H1 (cell line): ENCODE data around the gene CMSS1.

ENCODE experiments used
- CBX5 ChIP-seq: fragments of 300-800, 300-1000 bp; sonication (generic); IDR thresholded peaks from 2 replicates; pipeline ENCODE4 v1.7.1; 2016; ENCODE audit warnings: antibody characterized with exemption, low read length, low read depth
- CEBPB ChIP-seq: IDR thresholded peaks from 2 replicates; pipeline ENCODE4 v1.6.1; 2012; ENCODE audit warnings: low read depth, low read length
- CREB1 ChIP-seq: IDR thresholded peaks from 2 replicates; pipeline ENCODE4 v1.6.1; 2012; ENCODE audit warnings: inconsistent platforms
- EP300 ChIP-seq, 2 experiments: IDR thresholded peaks; 1 replicate in 1 of 2; 2 replicates in 1 of 2; pipeline ENCODE4 v1.6.1; 2011 to 2012; ENCODE audit warnings: low read depth in 2 of 2, low read length in 2 of 2, mild to moderate bottlenecking in 2 of 2, borderline replicate concordance in 1 of 2, inconsistent platforms in 1 of 2, moderate library complexity in 1 of 2
- EZH2 ChIP-seq: fragments of 200-600 bp; sonication (generic); IDR thresholded peaks from 2 replicates; pipeline ENCODE4 v1.7.1; 2012; ENCODE audit warnings: low read depth, mild to moderate bottlenecking, moderate library complexity, low read length, inconsistent platforms; ENCODE audit not compliant: severe bottlenecking
- GTF2F1 ChIP-seq: IDR thresholded peaks from 2 replicates; pipeline ENCODE4 v1.6.1; 2012; ENCODE audit warnings: low read depth, low read length, improper control_type of control experiment, borderline replicate concordance
- POLR2A ChIP-seq, 2 experiments: IDR thresholded peaks; 1 replicate in 1 of 2; 2 replicates in 1 of 2; pipeline ENCODE4 v1.6.1; 2011; ENCODE audit warnings: low read depth in 2 of 2, low read length in 2 of 2, mild to moderate bottlenecking in 2 of 2; ENCODE audit errors: control extremely low read depth in 1 of 2
- TAF1 ChIP-seq: IDR thresholded peaks from 2 replicates; pipeline ENCODE4 v1.6.1; 2011; ENCODE audit warnings: mild to moderate bottlenecking, low read depth, low read length
- TCF12 ChIP-seq: IDR thresholded peaks from 2 replicates; pipeline ENCODE4 v1.6.1; 2011; ENCODE audit warnings: low read depth, mild to moderate bottlenecking, low read length
- TF ChIP-seq, protein P1 (sequence below): IDR thresholded peaks from 2 replicates; pipeline ENCODE4 v1.6.1; 2011; ENCODE audit warnings: low read length, improper control_type of control experiment
- TF ChIP-seq, protein P2 (sequence below), 3 experiments: IDR thresholded peaks; 1 replicate in 2 of 3; 2 replicates in 1 of 3; pipeline versions ENCODE4 v1.5.1 to v1.6.1; 2011; ENCODE audit warnings: low read length in 3 of 3, mild to moderate bottlenecking in 3 of 3, inconsistent platforms in 2 of 3, low read depth in 1 of 3, moderate library complexity in 1 of 3; ENCODE audit not compliant: insufficient read depth in 1 of 3; ENCODE audit errors: control extremely low read depth in 1 of 3

DNA sequence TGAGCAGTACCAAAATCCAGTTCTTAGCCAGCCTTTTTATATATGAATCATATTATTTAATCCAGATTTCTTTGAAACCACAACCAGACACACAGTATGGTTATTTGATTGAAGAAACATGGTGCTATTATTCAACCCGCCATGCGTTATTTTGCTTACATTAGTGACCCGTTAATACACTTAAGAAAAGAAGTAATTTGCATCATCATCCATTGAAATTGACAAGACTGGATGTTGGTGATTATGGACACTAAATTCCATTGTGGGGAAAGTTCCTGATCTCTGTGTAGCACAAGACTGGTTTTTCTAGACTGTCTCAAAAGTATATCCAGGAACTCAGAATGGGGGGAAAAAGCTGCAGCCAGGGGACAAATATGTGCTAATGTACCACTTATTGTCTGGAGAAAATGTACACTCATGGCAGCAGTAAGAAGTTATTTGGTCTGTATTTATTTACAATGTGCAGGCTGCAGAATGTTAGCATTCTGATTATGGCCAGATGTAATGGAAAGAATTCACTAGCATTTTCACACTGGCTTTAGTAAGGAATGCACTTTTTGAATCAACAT lies 216.3 kb downstream of the CMSS1 start:
- TF ChIP-seq TAF1 (no peak), POLR2A (IDR thresholded peaks at IDR 0.05; ENCODE audit: control extremely low read depth in 1 of 2, low read depth in 2 of 2, low read length in 2 of 2) (no peak), EZH2 (no peak), EP300 (IDR thresholded peaks at IDR 0.05; ENCODE audit: borderline replicate concordance in 1 of 2, low read depth in 2 of 2, low read length in 2 of 2) (no peak), GTF2F1 (no peak), CREB1 (no peak), CEBPB (no peak), TCF12 (no peak), CBX5 (no peak)
- TF ChIP-seq, protein P1, sequence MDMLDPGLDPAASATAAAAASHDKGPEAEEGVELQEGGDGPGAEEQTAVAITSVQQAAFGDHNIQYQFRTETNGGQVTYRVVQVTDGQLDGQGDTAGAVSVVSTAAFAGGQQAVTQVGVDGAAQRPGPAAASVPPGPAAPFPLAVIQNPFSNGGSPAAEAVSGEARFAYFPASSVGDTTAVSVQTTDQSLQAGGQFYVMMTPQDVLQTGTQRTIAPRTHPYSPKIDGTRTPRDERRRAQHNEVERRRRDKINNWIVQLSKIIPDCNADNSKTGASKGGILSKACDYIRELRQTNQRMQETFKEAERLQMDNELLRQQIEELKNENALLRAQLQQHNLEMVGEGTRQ, result no peak
- TF ChIP-seq, protein P2, sequence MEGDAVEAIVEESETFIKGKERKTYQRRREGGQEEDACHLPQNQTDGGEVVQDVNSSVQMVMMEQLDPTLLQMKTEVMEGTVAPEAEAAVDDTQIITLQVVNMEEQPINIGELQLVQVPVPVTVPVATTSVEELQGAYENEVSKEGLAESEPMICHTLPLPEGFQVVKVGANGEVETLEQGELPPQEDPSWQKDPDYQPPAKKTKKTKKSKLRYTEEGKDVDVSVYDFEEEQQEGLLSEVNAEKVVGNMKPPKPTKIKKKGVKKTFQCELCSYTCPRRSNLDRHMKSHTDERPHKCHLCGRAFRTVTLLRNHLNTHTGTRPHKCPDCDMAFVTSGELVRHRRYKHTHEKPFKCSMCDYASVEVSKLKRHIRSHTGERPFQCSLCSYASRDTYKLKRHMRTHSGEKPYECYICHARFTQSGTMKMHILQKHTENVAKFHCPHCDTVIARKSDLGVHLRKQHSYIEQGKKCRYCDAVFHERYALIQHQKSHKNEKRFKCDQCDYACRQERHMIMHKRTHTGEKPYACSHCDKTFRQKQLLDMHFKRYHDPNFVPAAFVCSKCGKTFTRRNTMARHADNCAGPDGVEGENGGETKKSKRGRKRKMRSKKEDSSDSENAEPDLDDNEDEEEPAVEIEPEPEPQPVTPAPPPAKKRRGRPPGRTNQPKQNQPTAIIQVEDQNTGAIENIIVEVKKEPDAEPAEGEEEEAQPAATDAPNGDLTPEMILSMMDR (IDR thresholded peaks at IDR 0.05; ENCODE audit: control extremely low read depth in 1 of 3, insufficient read depth in 1 of 3, low read depth in 1 of 3, low read length in 3 of 3), result no peak
